Measurements from ENCODE around the gene SOCS1. TPM values are rescaled to one million over a fixed set of nuclear protein-coding genes. Genes with fewer than 3 reads are reported as not detected.

The SOCS1 gene
- total and polyA plus RNA-seq, 10 donors: 7.7 to 50.8 (median 21.8) TPM

- H3K36me3 ChIP-seq: no peaks in the 10 kb centered on the region
- intact Hi-C loops (cut with DNase I; ENCODE audit: low total_unique reads): no loop called here
- no peak overlapping the region for H3K4me3 ChIP-seq
- no peaks in the 10 kb centered on the region for H3K27me3 ChIP-seq (replicated peaks in 1 of 7)
- TF ChIP-seq CTCF (IDR thresholded peaks at IDR 0.05 in 8 of 11, conservative IDR thresholded peaks at IDR 0.05 in 3 of 11) (no peak), POLR2A (IDR thresholded peaks at IDR 0.05) (no peak), POLR2AphosphoS5 (IDR thresholded peaks at IDR 0.05) (no peak)
- H3K27ac ChIP-seq: no peak overlapping the region
- no peaks in the 10 kb centered on the region for H3K9me3 ChIP-seq
- WGBS, 5 donors: 93 to 96% (median 94%) methylated on average over 5 of the region's 5 CpGs
- H3K4me1 ChIP-seq: peaks cover 0 to 30% (median 10%) of the 10 kb centered on the region in 6 donors
- DNase-seq: no peak
Measured at GRCh38 chr16:11241480-11242204, 14.4 kb downstream of the SOCS1 start.

GRCh38 chr16:11240636-11241473, 15.1 kb downstream of the SOCS1 start:
- Histone ChIP-seq H3K4me1 (peaks cover 0 to 34% (median 10%) of the 10 kb centered on the region in 6 donors), H3K27me3 (replicated peaks in 1 of 7) (no peaks in the 10 kb centered on the region), H3K27ac (peak overlapping the region in 2 of 8 donors; percentile 9 to 41), H3K9me3 (no peaks in the 10 kb centered on the region), H3K4me3 (no peak overlapping the region), H3K36me3 (no peaks in the 10 kb centered on the region)
- whole genome bisulfite sequencing, 5 donors: 55 to 60% (median 59%) methylated on average over 10 of the region's 10 CpGs
- TF ChIP-seq CTCF (IDR thresholded peaks at IDR 0.05 in 8 of 11, conservative IDR thresholded peaks at IDR 0.05 in 3 of 11) (no peak), POLR2A (IDR thresholded peaks at IDR 0.05) (no peak), POLR2AphosphoS5 (IDR thresholded peaks at IDR 0.05) (no peak)
- DNase-seq: no peak
- intact Hi-C loops (cut with DNase I; ENCODE audit: low total_unique reads): no loop called here

- WGBS, 5 donors: 82 to 88% (median 83%) methylated on average over 10 of the region's 10 CpGs
- DNase-seq: no peak
- no peaks in the 10 kb centered on the region for H3K27me3 ChIP-seq (replicated peaks in 1 of 7)
- intact Hi-C loops (cut with DNase I; ENCODE audit: low total_unique reads): no loop called here
- no peak overlapping the region for H3K4me3 ChIP-seq
- no peaks in the 10 kb centered on the region for H3K9me3 ChIP-seq
- no peaks in the 10 kb centered on the region for H3K36me3 ChIP-seq
- peaks cover 0 to 42% (median 16%) of the 10 kb centered on the region in 6 donors for H3K4me1 ChIP-seq
- H3K27ac ChIP-seq: peak overlapping the region in 2 of 8 donors; percentile 9 to 41
- TF ChIP-seq CTCF (IDR thresholded peaks at IDR 0.05 in 8 of 11, conservative IDR thresholded peaks at IDR 0.05 in 3 of 11): no peak
- no peak for TF ChIP-seq POLR2A (IDR thresholded peaks at IDR 0.05)
- no peak for TF ChIP-seq POLR2AphosphoS5 (IDR thresholded peaks at IDR 0.05)
Measured at GRCh38 chr16:11239644-11240632, 16.1 kb downstream of the SOCS1 start.
